Kidney tubule cell (primary cell): ENCODE measurements around the gene DNAJC5.

Experiments used
- DNase-seq: peaks from one replicate; pipeline ENCODE4 v3.0.0-alpha.2; 2018; ENCODE audit warnings: low spot score

The DNAJC5 gene

GRCh38 chr20:63940472-63941266 lies 45.7 kb downstream of the DNAJC5 start:
- DNase-seq: no peak

GRCh38 chr20:63941282-63942081 lies 46.6 kb downstream of the DNAJC5 start:
- no peak for DNase-seq

GRCh38 chr20:63942250-63942951 lies 47.5 kb downstream of the DNAJC5 start:
- no peak for DNase-seq

- DNase-seq: no peak
These were observed 48.3 kb downstream of the DNAJC5 start for GRCh38 chr20:63942969-63943807.

- no peak for DNase-seq
These were observed 48.8 kb downstream of the DNAJC5 start for GRCh38 chr20:63943808-63944077.

- no peak for DNase-seq
These were observed 49.4 kb downstream of the DNAJC5 start for GRCh38 chr20:63944078-63944941.

GRCh38 chr20:63945031-63945658 lies 50.2 kb downstream of the DNAJC5 start:
- DNase-seq: no peak

- no peak for DNase-seq
These were observed 51.3 kb downstream of the DNAJC5 start for GRCh38 chr20:63945921-63946920.

GRCh38 chr20:63946986-63947637 lies 52.2 kb downstream of the DNAJC5 start:
- DNase-seq: no peak

GRCh38 chr20:63947638-63948456 lies 52.9 kb downstream of the DNAJC5 start:
- DNase-seq: no peak

- no peak for DNase-seq
These were observed 55.9 kb downstream of the DNAJC5 start for GRCh38 chr20:63950701-63951397.

GRCh38 chr20:63951398-63952209 lies 56.7 kb downstream of the DNAJC5 start:
- no peak for DNase-seq

GRCh38 chr20:63952210-63952535 lies 57.2 kb downstream of the DNAJC5 start:
- no peak for DNase-seq

GRCh38 chr20:63952769-63953168 lies 57.8 kb downstream of the DNAJC5 start:
- DNase-seq: no peak

GRCh38 chr20:63953764-63954429 lies 59.0 kb downstream of the DNAJC5 start:
- DNase-seq: peak; percentile 19

GRCh38 chr20:63955281-63955826 lies 60.4 kb downstream of the DNAJC5 start:
- peak; percentile 47 for DNase-seq
